WTC11 (cell line): ENCODE data around the gene EXOSC3. TPM values are rescaled to one million over a fixed set of nuclear protein-coding genes. Genes with fewer than 3 reads are reported as not detected.

Experiments
- ATAC-seq: fragments of 200-7000 bp; cut with Tn5 transposase; 2 replicates; pipeline ENCODE4 v1.10.0; 2021; ENCODE audit warnings: mild to moderate bottlenecking, moderate library complexity
- CTCF ChIA-PET: fragments of 300-600 bp; sonication (Branson Sonifier 250); formaldehyde crosslinking; loops from one replicate; lab custom pipeline; 2021; ENCODE audit warnings: antibody characterized with exemption; lab: Charles Lee
- POLR2A ChIA-PET: fragments of 350-600 bp; sonication (Branson Sonifier 250); formaldehyde crosslinking; loops from one replicate; lab custom pipeline; 2021; ENCODE audit warnings: antibody characterized with exemption; lab: Charles Lee
- DNase-seq: peaks from one replicate; pipeline ENCODE4 v3.0.0; 2021; ENCODE audit warnings: low spot score
- H3K27ac Mint-ChIP-seq: 2 replicates; pipeline ENCODE4 v1.8.0; 2021; ENCODE audit warnings: mixed read lengths
- H3K27me3 Mint-ChIP-seq: 2 replicates; pipeline ENCODE4 v1.8.0; 2021; ENCODE audit warnings: low read depth, mild to moderate bottlenecking, moderate library complexity, mixed read lengths
- H3K36me3 Mint-ChIP-seq: 2 replicates; pipeline ENCODE4 v1.8.0; 2021; ENCODE audit warnings: mixed read lengths
- H3K4me1 Mint-ChIP-seq: 2 replicates; pipeline ENCODE4 v1.8.0; 2022; ENCODE audit warnings: mixed read lengths
- H3K4me3 Mint-ChIP-seq: 2 replicates; pipeline ENCODE4 v1.8.0; 2021; ENCODE audit warnings: mild to moderate bottlenecking, moderate library complexity, mixed read lengths
- H3K9me3 Mint-ChIP-seq: 2 replicates; pipeline ENCODE4 v1.8.0; 2021; ENCODE audit warnings: mixed read lengths
- HMGA2 ChIP-seq: fragments of 250-450 bp; sonication (Bioruptor Pico); IDR thresholded peaks from 2 replicates; pipeline ENCODE4 v1.4.0; 2021; ENCODE audit warnings: mild to moderate bottlenecking, moderate library complexity
- NFATC4 ChIP-seq: fragments of 250-450 bp; sonication (Bioruptor Pico); IDR thresholded peaks from 2 replicates; pipeline ENCODE4 v1.9.0; 2021; ENCODE audit warnings: mild to moderate bottlenecking
- ZNF423 ChIP-seq: fragments of 250-450 bp; sonication (Bioruptor Pico); IDR thresholded peaks from 2 replicates; pipeline ENCODE4 v2.1.2; 2022; ENCODE audit warnings: mild to moderate bottlenecking, moderate library complexity
- total RNA-seq: library from RNA; stranded (reverse); gene quantifications from 3 replicates; pipeline ENCODE4 v1.2.3, GENCODE V29; 2021
- TF ChIP-seq, protein P1 (sequence below): sonication (generic); formaldehyde crosslinking; IDR thresholded peaks from 2 replicates; pipeline ENCODE4 v1.8.0; 2023; ENCODE audit warnings: missing genetic modification reagents, mild to moderate bottlenecking, borderline replicate concordance
- TF ChIP-seq, protein P2 (sequence below): fragments of 200-600 bp; IDR thresholded peaks from 2 replicates; pipeline ENCODE4 v1.8.0; 2022; ENCODE audit warnings: antibody characterized with exemption
- TF ChIP-seq, protein P3 (sequence below): sonication (generic); formaldehyde crosslinking; IDR thresholded peaks from 2 replicates; pipeline ENCODE4 v1.8.1; 2022; ENCODE audit warnings: low read depth, mild to moderate bottlenecking, moderate library complexity, missing genetic modification reagents, borderline replicate concordance
- TF ChIP-seq, protein P4 (sequence below): fragments of 250-450 bp; sonication (Bioruptor Pico); IDR thresholded peaks from 2 replicates; pipeline ENCODE4 v1.9.0; 2021; ENCODE audit warnings: mild to moderate bottlenecking
- TF ChIP-seq, protein P5 (sequence below): fragments of 250-450 bp; sonication (Bioruptor Pico); conservative IDR thresholded peaks from 2 replicates; pipeline ENCODE4 v1.9.0; 2021; ENCODE audit warnings: mild to moderate bottlenecking
- TF ChIP-seq, protein P6 (sequence below): sonication (generic); formaldehyde crosslinking; IDR thresholded peaks from 2 replicates; pipeline ENCODE4 v1.8.0; 2023; ENCODE audit warnings: mild to moderate bottlenecking, missing genetic modification reagents
- TF ChIP-seq, protein P7 (sequence below): sonication (generic); formaldehyde crosslinking; IDR thresholded peaks from 2 replicates; pipeline ENCODE4 v1.8.1; 2022; ENCODE audit warnings: low read depth, missing genetic modification reagents, borderline replicate concordance

EXOSC3 gene
- total RNA-seq, 1 experiment from 2014 or later = 73.8 TPM

DNA sequence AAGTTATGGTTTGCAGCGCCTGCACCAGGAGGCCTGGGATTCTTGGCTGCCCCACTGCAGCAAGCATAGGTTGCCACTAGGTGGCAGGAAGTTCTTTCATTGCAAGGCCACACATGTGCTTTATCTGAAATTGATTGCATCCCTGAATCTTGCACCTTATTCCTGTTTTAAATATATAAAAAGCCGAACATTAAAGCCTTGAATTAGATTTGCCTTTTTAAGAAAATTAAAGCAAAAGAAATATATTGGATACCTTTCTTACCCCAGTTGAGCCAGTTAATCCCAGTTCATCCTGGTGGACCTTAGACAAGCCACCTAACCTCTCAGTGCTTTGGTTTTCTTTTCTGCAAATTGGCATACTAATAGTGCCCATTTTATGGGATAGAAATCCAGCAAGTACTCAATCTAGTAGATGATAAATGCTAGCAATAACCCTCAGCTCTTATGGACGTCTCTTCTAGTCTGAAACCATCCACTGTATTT lies 37.6 kb downstream of the EXOSC3 start:
- ChIA-PET POLR2A (no interaction called here), CTCF (interaction anchor here (1.4 kb wide), 1 partner anchor 38 kb away, joined by 4 read pairs; the partner anchor contains the start of gene EXOSC3)
- peak; percentile 85 for ATAC-seq
- peak; percentile 71 for DNase-seq
- H3K4me3 Mint-ChIP-seq = no peak overlapping the region
- H3K9me3 Mint-ChIP-seq = peaks cover under 1% of the 10 kb centered on the region
- no peaks in the 10 kb centered on the region; the same call in 1 of the 2 replicates for H3K27me3 Mint-ChIP-seq
- H3K36me3 Mint-ChIP-seq = no peaks in the 10 kb centered on the region
- no peak overlapping the region for H3K27ac Mint-ChIP-seq
- TF ChIP-seq, protein P1, sequence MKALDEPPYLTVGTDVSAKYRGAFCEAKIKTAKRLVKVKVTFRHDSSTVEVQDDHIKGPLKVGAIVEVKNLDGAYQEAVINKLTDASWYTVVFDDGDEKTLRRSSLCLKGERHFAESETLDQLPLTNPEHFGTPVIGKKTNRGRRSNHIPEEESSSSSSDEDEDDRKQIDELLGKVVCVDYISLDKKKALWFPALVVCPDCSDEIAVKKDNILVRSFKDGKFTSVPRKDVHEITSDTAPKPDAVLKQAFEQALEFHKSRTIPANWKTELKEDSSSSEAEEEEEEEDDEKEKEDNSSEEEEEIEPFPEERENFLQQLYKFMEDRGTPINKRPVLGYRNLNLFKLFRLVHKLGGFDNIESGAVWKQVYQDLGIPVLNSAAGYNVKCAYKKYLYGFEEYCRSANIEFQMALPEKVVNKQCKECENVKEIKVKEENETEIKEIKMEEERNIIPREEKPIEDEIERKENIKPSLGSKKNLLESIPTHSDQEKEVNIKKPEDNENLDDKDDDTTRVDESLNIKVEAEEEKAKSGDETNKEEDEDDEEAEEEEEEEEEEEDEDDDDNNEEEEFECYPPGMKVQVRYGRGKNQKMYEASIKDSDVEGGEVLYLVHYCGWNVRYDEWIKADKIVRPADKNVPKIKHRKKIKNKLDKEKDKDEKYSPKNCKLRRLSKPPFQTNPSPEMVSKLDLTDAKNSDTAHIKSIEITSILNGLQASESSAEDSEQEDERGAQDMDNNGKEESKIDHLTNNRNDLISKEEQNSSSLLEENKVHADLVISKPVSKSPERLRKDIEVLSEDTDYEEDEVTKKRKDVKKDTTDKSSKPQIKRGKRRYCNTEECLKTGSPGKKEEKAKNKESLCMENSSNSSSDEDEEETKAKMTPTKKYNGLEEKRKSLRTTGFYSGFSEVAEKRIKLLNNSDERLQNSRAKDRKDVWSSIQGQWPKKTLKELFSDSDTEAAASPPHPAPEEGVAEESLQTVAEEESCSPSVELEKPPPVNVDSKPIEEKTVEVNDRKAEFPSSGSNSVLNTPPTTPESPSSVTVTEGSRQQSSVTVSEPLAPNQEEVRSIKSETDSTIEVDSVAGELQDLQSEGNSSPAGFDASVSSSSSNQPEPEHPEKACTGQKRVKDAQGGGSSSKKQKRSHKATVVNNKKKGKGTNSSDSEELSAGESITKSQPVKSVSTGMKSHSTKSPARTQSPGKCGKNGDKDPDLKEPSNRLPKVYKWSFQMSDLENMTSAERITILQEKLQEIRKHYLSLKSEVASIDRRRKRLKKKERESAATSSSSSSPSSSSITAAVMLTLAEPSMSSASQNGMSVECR (CRISPR knock-in tag) = no peak
- TF ChIP-seq NFATC4 (no peak), ZNF423 (no peak), HMGA2 (CRISPR knock-in tag) (no peak)
- TF ChIP-seq, protein P2, sequence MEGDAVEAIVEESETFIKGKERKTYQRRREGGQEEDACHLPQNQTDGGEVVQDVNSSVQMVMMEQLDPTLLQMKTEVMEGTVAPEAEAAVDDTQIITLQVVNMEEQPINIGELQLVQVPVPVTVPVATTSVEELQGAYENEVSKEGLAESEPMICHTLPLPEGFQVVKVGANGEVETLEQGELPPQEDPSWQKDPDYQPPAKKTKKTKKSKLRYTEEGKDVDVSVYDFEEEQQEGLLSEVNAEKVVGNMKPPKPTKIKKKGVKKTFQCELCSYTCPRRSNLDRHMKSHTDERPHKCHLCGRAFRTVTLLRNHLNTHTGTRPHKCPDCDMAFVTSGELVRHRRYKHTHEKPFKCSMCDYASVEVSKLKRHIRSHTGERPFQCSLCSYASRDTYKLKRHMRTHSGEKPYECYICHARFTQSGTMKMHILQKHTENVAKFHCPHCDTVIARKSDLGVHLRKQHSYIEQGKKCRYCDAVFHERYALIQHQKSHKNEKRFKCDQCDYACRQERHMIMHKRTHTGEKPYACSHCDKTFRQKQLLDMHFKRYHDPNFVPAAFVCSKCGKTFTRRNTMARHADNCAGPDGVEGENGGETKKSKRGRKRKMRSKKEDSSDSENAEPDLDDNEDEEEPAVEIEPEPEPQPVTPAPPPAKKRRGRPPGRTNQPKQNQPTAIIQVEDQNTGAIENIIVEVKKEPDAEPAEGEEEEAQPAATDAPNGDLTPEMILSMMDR = peak; percentile 82
- H3K4me1 Mint-ChIP-seq = no peaks in the 10 kb centered on the region

DNA sequence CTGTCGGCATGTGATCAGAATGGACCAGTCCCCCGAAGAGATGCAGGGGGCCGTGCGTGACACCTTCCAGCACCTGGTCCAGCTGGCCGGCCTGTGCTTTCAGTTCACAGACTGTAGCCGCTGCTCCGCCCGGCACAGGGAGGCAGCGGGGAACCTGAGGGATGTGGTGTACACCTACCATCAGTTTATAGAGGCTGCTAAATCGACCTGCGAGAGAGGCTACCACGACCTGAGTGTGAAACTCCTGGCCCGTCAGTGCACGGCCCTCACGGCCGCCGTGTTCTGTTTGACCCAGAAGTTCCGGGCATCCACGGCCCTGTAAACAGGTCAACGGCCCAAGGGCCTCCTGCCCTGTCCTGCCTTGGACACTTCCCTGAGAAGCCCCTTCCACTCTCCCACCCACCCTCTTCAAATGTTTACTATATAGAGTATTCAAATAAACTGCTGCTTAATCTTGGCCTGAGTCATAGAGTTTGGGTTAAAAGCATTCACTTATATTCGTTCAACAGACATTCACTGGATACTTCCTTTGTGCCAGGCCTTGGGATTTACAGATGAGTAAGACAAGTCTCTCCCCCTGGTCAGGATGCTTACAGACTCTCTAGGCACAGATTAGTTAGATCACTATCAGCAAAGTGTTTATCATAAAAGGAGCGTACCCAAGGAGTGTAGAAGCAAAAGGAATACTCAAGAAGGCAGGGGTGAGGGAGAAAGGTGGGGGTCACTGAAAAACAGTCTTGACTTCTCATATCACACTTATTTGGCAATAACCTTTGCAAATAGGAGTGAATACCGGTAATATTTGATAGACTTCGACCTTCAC lies 38.2 kb downstream of the EXOSC3 start:
- Mint-ChIP-seq H3K27me3 (no peaks in the 10 kb centered on the region; the same call in 1 of the 2 replicates), H3K27ac (no peak overlapping the region), H3K4me1 (no peaks in the 10 kb centered on the region), H3K36me3 (no peaks in the 10 kb centered on the region), H3K4me3 (no peak overlapping the region), H3K9me3 (no peaks in the 10 kb centered on the region)
- ChIA-PET POLR2A (no interaction called here), CTCF (no interaction called here)
- TF ChIP-seq, protein P3, sequence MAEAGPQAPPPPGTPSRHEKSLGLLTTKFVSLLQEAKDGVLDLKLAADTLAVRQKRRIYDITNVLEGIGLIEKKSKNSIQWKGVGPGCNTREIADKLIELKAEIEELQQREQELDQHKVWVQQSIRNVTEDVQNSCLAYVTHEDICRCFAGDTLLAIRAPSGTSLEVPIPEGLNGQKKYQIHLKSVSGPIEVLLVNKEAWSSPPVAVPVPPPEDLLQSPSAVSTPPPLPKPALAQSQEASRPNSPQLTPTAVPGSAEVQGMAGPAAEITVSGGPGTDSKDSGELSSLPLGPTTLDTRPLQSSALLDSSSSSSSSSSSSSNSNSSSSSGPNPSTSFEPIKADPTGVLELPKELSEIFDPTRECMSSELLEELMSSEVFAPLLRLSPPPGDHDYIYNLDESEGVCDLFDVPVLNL (CRISPR knock-in tag) = no peak
- TF ChIP-seq, protein P4, sequence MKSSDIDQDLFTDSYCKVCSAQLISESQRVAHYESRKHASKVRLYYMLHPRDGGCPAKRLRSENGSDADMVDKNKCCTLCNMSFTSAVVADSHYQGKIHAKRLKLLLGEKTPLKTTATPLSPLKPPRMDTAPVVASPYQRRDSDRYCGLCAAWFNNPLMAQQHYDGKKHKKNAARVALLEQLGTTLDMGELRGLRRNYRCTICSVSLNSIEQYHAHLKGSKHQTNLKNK (CRISPR knock-in tag) = no peak
- TF ChIP-seq, protein P5, sequence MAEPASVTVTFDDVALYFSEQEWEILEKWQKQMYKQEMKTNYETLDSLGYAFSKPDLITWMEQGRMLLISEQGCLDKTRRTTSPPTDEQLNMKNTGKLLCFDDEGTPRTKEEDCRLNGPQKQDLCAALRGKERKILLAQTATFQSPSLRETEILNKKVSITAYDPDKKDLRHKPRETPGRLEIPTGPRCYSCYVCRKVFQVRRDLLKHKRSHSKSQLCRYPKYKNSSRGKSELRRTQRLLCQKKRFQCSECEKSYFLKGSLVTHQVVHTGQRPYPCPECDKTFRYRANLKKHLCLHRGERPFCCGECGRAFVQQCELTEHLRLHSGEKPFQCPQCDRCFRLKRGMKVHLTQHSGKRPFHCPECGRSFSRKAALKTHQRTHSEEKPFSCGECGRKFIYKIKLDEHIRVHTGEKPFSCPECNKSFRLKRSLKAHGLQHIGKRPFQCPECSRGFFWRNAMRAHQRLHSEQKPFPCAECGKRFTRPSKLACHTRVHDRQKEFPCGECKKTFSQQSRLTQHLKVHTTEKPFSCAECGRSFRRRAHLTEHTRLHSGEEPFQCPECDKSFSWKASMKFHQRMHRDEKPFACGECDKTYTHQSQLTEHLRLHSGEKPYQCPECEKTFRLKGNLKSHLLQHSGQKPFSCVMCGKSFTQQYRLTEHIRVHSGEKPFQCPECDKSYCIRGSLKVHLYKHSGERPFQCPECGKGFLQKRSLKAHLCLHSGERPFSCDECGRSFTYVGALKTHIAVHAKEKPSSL (CRISPR knock-in tag) = no peak
- TF ChIP-seq, protein P6, sequence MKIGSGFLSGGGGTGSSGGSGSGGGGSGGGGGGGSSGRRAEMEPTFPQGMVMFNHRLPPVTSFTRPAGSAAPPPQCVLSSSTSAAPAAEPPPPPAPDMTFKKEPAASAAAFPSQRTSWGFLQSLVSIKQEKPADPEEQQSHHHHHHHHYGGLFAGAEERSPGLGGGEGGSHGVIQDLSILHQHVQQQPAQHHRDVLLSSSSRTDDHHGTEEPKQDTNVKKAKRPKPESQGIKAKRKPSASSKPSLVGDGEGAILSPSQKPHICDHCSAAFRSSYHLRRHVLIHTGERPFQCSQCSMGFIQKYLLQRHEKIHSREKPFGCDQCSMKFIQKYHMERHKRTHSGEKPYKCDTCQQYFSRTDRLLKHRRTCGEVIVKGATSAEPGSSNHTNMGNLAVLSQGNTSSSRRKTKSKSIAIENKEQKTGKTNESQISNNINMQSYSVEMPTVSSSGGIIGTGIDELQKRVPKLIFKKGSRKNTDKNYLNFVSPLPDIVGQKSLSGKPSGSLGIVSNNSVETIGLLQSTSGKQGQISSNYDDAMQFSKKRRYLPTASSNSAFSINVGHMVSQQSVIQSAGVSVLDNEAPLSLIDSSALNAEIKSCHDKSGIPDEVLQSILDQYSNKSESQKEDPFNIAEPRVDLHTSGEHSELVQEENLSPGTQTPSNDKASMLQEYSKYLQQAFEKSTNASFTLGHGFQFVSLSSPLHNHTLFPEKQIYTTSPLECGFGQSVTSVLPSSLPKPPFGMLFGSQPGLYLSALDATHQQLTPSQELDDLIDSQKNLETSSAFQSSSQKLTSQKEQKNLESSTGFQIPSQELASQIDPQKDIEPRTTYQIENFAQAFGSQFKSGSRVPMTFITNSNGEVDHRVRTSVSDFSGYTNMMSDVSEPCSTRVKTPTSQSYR = no peak
- TF ChIP-seq, protein P7, sequence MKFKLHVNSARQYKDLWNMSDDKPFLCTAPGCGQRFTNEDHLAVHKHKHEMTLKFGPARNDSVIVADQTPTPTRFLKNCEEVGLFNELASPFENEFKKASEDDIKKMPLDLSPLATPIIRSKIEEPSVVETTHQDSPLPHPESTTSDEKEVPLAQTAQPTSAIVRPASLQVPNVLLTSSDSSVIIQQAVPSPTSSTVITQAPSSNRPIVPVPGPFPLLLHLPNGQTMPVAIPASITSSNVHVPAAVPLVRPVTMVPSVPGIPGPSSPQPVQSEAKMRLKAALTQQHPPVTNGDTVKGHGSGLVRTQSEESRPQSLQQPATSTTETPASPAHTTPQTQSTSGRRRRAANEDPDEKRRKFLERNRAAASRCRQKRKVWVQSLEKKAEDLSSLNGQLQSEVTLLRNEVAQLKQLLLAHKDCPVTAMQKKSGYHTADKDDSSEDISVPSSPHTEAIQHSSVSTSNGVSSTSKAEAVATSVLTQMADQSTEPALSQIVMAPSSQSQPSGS (CRISPR knock-in tag) = no peak
- DNase-seq (no peak), ATAC-seq (no peak)
